Activated gamma-delta T cell (primary cell): Measurements from ENCODE around the gene SOCS3.

Source experiments
- DNase-seq: peaks from one replicate; lab custom pipeline; 2025; lab: John Stamatoyannopoulos, UW
- total RNA-seq, 2 donors: gene quantifications; one replicate each; lab custom pipeline; 2026; lab: John Stamatoyannopoulos, UW

Gene SOCS3, protein sequence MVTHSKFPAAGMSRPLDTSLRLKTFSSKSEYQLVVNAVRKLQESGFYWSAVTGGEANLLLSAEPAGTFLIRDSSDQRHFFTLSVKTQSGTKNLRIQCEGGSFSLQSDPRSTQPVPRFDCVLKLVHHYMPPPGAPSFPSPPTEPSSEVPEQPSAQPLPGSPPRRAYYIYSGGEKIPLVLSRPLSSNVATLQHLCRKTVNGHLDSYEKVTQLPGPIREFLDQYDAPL
- total RNA-seq, result 24.2 to 38.4 reads per million in 2 donors

GRCh38 chr17:78359997-78360370 is at the start of gene SOCS3:
Gene SOCS3 (minus strand): TSS chr17:78360077. CDS start chr17:78359095, 982 bp downstream.
- DNase-seq, result peak; percentile 93

GRCh38 chr17:78409191-78409928 is 49.5 kb upstream of the SOCS3 start:
- DNase-seq, result no peak

DNA sequence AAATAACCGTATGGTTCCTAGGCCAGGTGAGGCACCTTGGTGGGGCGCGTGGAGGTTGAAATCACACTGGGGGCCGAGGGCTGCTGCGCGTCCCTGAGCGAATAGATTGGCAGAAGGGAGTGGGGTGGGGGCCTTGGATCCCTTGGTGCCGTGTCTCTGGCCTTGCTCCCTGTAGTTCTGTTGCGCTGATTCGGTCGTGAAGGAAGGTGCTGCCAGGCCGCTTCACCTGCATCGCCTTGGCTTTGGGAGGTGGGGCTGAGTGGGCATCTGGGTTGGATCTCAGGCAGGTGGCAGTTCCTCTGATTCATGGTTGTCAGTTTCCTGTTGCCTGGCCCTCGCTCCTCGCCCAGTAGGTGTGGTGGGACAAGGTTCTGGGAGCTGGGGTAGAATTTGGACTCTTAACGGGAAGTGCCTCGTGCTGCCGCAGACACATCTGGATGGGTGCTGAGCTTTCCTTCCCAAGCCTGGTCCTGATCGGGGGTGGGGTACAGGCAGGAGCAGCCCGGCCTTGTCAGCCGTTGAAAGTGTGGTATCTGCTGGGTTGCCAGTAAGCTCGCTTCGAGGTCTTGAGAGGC is 48.7 kb upstream of the SOCS3 start:
- DNase-seq, result no peak

DNA sequence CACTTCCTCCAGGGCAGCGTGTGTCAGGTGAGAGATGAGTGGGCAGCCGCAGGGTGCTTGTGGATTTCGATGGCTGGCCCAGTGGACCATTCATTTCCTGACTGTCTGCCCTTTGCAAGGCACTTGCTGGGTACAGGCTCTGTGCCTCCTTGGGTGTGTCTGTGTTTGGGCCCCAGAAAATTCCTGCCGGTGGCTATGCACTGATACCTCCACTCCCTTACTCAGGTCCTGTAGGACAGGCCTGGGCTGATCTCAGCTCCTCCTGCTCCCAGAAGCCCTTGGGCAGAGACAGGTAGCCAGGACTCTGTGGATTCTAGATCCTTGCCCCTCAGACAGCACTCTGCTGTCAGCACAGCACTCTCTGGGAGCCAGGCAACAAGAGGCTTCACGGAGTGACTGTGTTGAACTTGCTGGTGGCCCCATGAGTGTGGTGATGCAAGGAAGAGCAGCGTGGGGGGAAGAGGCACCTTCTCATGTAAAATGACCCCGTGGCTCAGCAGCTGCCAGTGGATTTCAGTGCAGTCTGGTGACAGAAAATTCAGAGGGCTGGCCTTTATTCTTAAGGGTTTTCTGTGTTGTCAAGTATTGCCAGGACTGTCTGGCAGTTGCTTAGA is 47.6 kb upstream of the SOCS3 start:
- DNase-seq, result no peak

GRCh38 chr17:78406920-78407319 is 47.0 kb upstream of the SOCS3 start:
- no peak for DNase-seq

DNA sequence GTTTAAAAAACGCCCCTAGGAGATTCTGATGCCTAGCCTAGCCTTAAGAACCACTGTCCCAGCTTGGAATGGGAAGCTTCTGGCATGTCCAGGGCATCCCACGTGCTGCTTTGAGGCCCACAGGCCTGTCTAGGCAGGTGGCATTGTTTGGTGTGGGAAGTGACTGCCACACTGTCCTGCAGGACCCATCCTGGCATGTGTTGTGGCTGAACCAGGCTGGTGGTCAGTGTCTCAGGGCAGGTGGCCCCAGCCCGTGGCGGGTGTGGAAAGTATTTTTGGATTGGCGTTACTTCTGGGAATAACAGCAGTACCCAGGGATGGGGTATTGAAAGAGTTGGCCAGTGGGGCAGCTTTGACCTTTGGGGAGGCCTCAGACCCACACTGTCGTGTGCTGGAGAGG is 46.5 kb upstream of the SOCS3 start:
- no peak for DNase-seq

- DNase-seq, result no peak
Measured at GRCh38 chr17:78403822-78404221, 43.9 kb upstream of the SOCS3 start.

GRCh38 chr17:78401891-78402290 is 42.0 kb upstream of the SOCS3 start:
- DNase-seq, result no peak

DNA sequence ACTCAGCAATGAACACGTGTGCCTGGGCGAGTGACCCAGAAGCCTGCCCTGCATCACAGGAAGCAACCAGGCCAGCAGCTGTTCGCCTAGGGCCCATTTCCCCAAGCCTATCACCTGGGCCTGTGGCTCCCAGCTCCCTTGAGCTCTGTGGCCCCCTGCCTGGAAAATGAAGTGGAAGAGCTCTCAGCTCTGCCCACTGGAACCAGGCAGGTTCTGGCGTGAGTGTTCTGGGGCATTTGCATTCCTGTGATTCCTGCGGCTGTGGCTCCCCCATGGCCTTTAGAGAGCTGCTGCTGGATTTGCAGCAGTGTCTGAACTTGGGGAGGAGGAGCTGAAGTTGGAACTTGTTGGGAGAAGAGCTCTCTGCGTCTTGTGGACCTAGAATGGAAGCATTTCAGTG is 41.4 kb upstream of the SOCS3 start:
- no peak for DNase-seq

DNA sequence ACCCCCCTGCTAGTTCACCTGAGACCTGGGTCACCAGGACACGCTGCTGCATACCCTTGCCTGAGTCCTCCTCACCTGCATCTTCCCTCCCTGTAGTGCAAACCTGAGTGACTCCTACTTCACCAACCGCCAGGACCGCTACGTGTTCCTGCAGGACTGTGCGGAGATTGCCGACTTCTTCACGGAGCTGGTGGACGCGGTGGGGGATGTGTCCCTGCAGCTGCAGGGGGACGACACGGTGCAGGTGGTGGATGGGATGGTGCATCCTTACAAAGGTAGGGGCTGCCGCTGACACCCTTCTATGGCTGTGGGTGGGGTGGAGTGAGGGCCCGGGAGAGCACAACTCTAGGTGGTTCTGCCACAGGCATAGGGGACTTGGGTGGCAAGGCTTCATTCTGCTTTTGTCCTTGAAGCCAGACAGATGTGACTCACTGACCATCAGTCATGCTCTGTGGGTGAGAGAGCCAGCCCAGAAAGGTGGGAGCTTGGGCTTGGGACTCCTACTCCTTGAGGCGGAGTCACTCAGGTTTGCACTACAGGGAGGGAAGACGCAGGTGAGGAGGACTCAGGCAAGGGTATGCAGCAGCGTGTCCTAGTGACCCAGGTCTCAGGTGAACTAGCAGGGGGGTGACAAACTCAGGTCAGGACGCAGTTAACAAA is 40.8 kb upstream of the SOCS3 start:
- no peak for DNase-seq

DNA sequence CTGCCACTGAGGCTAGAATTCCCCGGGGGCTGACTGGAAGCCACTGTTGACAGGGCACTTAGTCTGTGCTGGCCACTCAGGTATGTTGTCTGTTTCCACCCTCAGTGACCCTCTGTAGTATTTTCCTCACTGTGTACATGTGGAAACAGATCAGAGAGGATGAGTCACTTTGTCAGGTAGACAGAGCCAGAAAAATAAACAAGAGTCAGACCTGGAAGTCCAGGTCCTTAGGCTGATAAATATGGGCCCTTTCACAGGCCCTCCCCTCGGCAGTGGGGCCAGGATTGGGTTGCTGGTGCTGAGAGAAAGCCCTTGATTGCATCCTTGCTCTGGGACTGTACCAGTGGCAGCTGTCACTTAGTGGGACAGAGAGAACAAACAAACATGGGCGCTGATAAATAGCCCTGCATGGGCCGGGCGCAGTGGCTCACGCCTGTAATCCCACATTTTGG is 39.8 kb upstream of the SOCS3 start:
- no peak for DNase-seq

GRCh38 chr17:78399028-78399692 is 39.3 kb upstream of the SOCS3 start:
- DNase-seq, result no peak

GRCh38 chr17:78398390-78398789 is 38.5 kb upstream of the SOCS3 start:
- no peak for DNase-seq

DNA sequence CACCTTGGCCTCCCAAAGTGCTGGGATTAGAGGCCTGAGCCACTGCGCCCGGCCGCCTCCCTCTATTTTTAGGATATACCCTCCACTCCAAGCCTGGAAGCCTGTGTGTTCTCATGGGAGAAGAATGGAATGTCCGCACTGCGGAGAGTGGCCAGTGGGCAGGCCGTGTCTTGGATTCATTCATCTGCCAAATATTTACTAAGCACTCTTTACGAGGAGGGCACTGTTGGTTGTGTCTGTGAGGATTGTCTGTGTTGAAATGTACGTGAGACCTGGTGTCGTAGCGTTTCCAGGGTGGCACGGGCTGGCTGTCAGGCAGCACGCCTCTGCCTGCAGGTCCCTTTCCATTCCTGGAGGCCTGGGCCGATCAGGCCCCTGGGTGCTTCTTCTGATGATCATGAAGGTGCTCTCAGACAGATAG is 37.8 kb upstream of the SOCS3 start:
- DNase-seq, result no peak

- no peak for DNase-seq
Measured at GRCh38 chr17:78396441-78397337, 36.8 kb upstream of the SOCS3 start.

- no peak for DNase-seq
Measured at GRCh38 chr17:78395155-78395554, 35.3 kb upstream of the SOCS3 start.

- DNase-seq, result no peak
Measured at GRCh38 chr17:78394209-78394608, 34.3 kb upstream of the SOCS3 start.

DNA sequence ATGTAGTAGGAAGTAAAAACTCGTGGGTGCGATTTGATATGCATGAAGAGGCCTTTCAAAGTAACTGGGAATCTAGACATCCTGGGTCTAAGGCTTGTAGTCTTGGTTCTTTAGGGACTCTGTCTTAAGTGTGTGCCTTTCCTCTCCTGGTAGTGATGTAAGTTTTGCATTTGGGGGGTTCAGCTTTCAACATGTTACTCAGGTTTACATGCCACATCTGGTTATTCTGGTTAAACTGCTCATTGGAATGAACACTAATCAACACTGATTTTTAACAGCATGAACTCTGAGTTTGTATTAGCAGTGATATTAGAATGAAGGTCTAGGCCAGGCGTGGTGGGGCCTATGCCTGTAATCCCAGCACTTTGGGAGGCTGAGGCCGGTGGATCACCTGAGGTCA is 33.7 kb upstream of the SOCS3 start:
- DNase-seq, result no peak

GRCh38 chr17:78392295-78392694 is 32.4 kb upstream of the SOCS3 start:
- no peak for DNase-seq

- DNase-seq, result no peak
Measured at GRCh38 chr17:78391843-78392242, 32.0 kb upstream of the SOCS3 start.

DNA sequence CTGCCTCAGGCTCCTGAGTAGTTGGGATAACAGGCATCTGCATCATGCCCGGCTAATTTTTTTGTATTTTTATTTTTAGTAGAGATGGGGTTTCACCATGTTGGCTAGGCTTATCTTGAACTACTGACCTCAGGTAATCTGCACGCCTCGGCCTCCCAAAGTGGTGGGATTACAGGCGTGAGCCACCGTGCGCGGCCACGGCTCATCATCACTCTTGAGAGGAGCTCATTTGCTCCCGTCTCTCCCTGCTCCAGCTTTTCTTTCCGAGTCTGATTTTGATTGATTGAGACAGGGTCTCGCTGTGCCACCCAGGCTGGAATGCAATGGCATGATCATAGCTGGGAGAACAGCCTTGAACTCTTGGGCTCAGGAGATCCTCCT is 31.2 kb upstream of the SOCS3 start:
- no peak for DNase-seq
